GM18858 (cell line): ENCODE results near the gene KRT81.
"Not testable (repeated sequence)": the region's sequence is repeated elsewhere in the genome, so short reads cannot be mapped to it uniquely, and the experiment has no call there.

ENCODE experiments used
- ATAC-seq: cut with Tn5 transposase; IDR thresholded peaks from one replicate; pipeline ENCODE4 v1.9.1; 2021; ENCODE audit not compliant: unreplicated experiment

Gene KRT81

DNA sequence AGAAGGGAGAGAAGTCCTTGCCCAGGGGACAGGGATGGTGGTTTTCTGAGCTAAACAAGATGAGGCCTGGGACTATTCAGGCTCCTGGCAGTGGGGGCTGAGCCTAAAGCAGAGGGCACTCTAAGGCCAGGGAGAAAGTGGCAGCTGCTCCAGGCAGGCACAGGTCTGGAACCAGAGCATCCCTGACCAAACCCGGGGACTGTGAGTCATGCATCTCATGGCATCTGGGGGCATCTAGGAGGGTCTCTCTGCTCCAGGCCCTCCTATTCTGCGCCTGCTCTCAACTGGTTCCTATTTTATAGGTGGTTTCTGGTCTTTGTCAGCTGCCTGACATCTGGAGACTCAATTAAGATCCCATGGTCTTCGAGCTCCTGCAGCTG is 46.7 kb downstream of the KRT81 start:
- no peak for ATAC-seq

DNA sequence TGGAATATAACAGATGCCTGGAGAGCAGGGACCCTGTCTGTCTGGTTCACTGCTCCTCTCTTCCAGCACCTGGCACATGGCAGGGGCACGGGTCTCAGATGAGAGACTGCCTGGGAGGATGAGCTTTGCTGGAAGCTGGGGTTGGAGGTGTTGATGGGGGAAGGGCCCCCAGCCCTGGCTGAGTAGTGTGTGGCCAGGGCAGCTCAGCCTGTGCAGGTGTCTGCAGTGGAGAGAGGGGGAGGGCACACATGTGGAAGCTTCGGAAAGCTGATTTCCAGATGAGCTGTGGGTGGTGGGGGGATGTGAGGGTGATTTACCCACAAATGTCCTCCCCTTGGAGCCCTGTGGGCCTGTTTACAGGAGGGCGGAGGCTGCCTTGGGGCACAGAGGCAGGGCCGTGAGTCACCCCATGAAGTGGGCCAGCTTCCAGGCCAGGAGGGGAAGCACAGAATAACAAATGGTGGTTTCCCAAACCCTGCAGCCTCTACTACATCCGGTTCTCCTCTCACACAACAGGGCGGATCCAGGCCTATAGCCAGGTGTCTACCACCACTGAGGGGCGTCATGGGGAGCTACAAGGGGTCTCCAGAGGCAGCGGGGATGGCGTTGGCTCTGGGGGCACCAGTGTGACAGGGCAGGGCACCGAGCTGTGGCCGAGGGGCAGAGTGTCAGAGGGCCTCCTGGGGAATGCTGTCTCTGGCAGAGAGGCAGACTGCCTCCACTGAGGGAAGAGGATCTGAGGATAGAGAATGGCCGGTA is 47.3 kb downstream of the KRT81 start:
- peak; percentile 85 for ATAC-seq

GRCh38 chr12:52243259-52243855 is 48.0 kb downstream of the KRT81 start:
- ATAC-seq = no peak

- no peak for ATAC-seq
These were observed 48.7 kb downstream of the KRT81 start for GRCh38 chr12:52242442-52243258.

DNA sequence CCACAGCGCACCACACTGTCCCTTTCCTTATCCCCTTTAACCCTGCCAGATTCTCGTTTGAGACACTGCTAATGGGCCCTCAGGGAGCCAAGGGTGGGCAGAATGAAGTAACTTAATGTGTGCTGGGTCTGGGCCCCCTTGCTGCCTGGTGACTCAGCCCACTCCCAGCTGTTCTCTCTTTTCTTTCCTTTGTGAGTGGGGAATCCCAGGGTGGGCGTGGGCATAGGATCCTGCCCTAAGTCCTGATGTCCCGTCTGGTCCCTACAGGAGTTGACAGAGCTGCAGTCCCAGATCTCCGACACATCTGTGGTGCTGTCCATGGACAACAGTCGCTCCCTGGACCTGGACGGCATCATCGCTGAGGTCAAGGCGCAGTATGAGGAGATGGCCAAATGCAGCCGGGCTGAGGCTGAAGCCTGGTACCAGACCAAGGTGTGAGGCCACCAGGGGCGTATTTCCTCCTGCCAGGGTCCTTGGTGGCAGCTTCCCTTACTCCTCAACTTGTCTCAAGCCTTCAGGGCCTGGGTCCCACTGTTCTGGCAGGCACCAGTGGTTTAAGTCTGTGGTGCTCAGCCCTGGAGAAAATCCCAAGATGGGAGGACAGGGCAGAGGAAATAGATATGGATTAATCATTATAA is 50.0 kb downstream of the KRT81 start:
- ATAC-seq = no peak

- ATAC-seq = not testable (repeated sequence)
These were observed 51.1 kb downstream of the KRT81 start for GRCh38 chr12:52240247-52240646.

- no peak for ATAC-seq
These were observed 51.6 kb downstream of the KRT81 start for GRCh38 chr12:52239767-52240166.

GRCh38 chr12:52238916-52239646 is 52.3 kb downstream of the KRT81 start:
- ATAC-seq = no peak

DNA sequence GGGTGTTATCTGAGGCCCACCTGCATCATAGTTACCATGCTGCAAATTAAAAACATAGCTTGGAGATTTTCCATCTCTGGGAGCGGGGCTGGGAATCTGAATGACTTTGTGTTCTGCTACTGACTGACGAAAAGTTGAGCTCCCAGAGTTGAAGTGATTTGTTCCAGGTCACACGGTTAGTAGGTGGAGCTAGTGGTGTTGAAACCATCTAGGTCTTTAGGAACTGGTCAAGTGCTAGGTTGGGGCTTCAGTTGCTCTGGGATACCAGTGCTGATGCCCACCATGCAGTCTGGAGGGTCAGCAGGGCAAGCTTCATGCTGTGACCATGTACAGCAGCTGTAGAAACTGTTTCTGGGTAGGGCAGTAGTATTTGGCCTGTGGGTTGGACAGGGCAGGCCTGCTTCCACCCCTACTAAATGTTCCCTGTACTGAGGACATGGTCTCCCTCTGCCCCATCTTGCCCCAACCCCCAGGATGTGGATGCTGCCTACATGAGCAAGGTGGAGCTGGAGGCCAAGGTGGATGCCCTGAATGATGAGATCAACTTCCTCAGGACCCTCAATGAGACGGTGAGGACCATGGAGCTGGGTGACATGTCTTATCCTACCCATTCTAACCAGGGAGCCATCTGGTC is 53.0 kb downstream of the KRT81 start:
- ATAC-seq = no peak

- no peak for ATAC-seq
These were observed 54.8 kb downstream of the KRT81 start for GRCh38 chr12:52236386-52237050.
